D721Med (cell line): ENCODE data around the gene IGSF9B.

Experiments
- DNase-seq: peaks from one replicate; pipeline ENCODE4 v3.0.0; 2011; ENCODE audit warnings: low spot score; ENCODE audit not compliant: insufficient read length
- FAIRE-seq: peaks from 2 replicates; lab custom pipeline; 2011; peaks lifted over from hg19 to GRCh38; lab: Jason Lieb, UNC
- TF ChIP-seq, protein P1 (sequence below): IDR thresholded peaks from 2 replicates; pipeline ENCODE4 v1.5.1; 2012; ENCODE audit warnings: mild to moderate bottlenecking, control low read depth; ENCODE audit not compliant: insufficient read depth; ENCODE audit errors: missing control alignments

Gene IGSF9B

DNA sequence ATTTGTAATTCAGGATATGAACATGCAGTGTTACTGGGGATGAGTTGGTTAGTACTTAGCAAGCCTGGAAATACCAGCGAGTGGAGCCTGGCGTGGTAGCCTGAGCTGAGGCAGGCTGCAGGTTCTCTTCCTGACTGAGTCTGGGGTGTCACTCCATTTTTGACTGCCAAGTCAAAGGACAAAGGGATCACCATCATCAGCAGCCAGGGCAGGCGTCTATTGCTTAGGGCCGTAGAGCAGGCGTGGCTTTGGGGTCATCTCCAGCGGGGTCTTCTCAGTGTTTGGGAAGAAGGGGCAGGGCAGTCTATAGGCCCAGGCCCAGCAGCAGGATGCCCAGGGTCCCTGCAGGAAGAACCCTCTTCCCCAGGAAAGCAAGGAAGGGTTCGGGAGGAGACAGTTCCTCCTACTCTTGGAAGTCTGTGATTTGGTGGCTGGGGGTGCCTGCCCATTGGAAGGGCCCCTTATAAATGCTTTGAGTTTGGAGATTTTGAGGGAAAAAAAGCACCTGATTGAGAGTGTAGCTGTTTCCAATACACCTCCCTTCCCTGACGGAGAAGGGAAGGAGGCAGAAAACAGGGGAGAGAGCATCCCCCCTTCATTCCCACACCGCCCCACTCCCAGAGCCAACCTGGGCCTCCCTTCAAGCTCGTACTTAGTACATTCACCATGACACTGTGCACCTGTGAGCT is 60.0 kb downstream of the IGSF9B start:
- DNase-seq (no peak), FAIRE-seq (no peak)
- TF ChIP-seq, protein P1, sequence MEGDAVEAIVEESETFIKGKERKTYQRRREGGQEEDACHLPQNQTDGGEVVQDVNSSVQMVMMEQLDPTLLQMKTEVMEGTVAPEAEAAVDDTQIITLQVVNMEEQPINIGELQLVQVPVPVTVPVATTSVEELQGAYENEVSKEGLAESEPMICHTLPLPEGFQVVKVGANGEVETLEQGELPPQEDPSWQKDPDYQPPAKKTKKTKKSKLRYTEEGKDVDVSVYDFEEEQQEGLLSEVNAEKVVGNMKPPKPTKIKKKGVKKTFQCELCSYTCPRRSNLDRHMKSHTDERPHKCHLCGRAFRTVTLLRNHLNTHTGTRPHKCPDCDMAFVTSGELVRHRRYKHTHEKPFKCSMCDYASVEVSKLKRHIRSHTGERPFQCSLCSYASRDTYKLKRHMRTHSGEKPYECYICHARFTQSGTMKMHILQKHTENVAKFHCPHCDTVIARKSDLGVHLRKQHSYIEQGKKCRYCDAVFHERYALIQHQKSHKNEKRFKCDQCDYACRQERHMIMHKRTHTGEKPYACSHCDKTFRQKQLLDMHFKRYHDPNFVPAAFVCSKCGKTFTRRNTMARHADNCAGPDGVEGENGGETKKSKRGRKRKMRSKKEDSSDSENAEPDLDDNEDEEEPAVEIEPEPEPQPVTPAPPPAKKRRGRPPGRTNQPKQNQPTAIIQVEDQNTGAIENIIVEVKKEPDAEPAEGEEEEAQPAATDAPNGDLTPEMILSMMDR, result no peak

DNA sequence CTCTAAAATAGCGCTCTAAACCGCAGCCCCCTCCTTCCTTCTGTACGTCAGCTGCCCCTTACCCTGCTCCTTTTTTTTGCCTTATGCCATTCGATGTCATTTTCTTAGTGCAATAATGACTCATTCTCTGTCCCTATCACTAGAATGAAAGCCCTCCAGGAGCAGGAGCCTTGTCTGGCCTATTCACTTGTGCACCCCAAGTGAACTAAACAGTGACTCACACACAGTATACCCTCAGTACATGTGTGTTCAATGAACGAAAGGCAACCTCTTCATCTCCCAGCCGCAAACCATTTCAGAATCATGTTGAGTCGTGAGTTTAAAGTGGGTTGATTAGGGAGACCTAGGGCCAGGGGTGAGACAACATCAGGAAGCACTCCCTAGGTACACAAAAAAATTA is 60.7 kb downstream of the IGSF9B start:
- DNase-seq (no peak), FAIRE-seq (no peak)
- TF ChIP-seq, protein P1, result no peak

DNA sequence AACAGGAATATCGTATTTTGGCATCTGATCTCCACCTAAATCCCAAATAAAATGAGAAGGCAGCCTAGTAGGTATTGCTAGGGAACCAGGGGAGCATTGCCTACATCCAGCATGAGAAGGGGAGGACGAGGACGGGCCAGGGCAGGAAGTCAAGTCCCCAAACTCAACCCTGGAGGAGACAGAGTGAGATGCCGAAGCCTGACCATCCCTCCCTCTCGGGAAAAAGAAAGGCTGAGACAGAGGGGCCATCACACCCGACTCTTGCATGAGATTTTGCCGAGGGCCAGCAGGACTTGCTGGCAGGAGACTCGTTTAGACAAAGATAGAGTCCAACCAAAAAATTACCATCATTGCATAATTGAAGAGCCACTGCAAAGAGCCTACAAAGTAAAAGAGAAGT is 61.2 kb downstream of the IGSF9B start:
- DNase-seq (no peak), FAIRE-seq (no peak)
- TF ChIP-seq, protein P1, result no peak

DNA sequence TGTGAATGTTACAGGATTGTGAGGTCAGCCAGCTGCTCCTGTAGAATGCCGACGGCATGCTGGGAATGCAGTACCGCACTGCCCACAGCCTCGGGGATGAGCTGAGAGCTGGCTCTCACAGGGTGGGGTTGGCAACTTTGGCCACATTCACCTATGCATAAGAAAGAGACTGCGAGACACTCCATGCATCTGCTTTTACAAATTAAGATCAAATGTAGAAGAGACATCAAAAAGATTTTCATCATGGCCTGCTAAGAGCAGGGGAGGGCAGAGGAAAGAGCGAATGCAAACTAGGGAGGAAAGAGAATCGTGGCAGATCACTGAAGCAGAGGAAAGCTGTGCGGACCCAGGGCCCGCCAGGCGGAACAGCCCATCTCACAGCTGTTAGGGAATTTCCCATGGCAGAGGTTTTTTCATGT is 61.7 kb downstream of the IGSF9B start:
- FAIRE-seq (no peak), DNase-seq (no peak)
- TF ChIP-seq, protein P1, result no peak

DNA sequence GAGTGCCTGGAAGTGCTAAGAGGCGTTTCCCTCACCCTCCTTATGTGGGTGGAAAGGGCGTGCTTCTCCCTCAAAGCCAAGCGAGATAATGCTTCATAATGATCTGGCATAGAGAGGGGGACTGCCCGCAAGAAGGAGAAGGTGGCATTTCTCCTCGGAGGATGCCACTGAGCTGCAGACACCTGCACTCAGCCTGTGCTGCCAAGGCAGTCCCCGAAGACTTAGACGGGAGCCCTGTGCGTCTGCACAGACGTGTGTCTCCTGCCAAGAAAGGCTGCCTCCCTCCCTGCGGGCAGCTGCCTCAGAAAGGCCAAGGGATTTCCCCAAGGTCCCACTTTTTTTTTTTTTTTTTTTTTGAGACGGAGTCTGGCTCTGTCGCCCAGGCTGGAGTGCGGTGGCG is 63.4 kb downstream of the IGSF9B start:
- DNase-seq, result no peak
- TF ChIP-seq, protein P1, result no peak
- FAIRE-seq, result no peak

DNA sequence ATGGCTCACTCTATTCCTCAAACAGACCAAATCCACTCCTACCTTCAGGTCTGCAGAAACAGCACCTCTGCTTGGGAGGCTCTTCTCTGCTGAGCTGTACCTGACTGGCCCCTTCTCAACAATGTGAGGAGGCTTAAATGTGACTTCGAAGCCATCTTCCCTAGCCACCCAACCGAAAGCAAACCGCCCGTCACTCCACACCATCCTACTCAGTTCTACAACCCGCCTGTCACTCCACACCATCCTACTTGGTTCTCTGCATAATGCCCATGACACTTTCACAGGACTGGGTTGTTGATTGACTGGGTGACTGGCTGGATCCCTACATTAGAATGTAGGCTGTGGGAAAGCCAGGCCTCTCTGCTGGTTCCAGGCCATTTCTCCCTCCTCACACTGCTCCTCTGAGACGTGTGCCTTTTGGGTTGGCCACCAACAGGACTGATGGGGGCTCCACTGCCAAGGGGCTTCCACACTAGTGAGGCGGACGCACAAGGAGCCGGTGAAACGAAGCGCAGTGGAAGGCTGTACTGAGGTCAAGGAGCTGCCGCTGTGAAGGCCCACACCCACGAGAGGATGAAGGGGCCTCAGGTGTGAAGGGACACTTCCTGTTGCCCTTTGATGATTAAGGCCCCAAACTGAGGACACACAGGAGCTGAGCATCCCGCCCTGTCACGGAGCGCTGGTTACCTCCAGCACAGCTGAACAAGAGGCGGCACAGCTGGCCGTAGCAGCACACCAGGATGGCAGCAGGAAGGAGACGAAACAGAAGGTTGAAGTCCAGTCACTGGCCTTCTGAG is 64.0 kb downstream of the IGSF9B start:
- TF ChIP-seq, protein P1, result no peak
- DNase-seq, result no peak
- no peak for FAIRE-seq

DNA sequence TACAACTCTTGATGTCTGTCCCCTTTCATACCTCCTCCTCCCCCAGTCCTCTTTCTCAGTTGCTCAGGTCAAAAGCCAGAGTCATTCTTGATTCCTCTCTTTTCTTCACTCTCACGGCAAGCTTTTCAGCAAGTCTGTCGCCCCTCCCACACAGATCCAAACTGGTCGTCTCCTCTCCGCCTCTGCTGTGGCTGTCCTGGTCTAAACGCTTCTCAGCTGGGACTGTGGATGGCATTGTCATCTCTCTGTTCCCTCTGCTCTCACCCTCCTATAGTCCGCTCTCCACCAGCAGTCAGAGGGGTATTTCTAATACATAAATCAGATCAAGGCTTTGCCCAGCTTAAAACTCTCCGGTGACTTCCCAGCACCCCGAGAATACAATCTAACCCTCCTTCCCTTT is 64.6 kb downstream of the IGSF9B start:
- TF ChIP-seq, protein P1, result no peak
- no peak for DNase-seq
- FAIRE-seq, result no peak
